GM19397 (cell line): Measurements from ENCODE around the gene PCDH9.

ENCODE experiments used
- ATAC-seq: cut with Tn5 transposase; IDR thresholded peaks from one replicate; pipeline ENCODE4 v1.9.1; 2021; ENCODE audit warnings: mild to moderate bottlenecking, moderate library complexity; ENCODE audit not compliant: unreplicated experiment

The PCDH9 gene

DNA sequence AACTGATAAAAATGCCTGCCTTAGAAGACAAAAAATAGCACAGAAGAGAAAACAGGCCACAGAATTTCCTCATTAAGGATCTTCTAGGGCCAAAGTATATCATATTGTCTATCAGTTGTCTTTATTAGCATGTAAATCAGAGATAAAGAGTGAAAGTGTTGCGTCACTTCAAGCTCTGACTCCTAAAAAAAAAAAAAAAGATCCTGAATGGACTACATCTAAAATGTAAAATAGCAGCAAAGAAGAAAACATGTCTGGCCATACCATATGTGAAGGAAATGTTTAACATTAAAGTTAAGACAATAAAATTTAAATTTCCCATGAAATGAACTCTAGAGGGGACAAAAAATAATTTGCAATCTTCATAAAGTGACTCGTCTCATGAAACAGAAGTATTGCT is 237.4 kb downstream of the PCDH9 start:
- ATAC-seq = no peak

DNA sequence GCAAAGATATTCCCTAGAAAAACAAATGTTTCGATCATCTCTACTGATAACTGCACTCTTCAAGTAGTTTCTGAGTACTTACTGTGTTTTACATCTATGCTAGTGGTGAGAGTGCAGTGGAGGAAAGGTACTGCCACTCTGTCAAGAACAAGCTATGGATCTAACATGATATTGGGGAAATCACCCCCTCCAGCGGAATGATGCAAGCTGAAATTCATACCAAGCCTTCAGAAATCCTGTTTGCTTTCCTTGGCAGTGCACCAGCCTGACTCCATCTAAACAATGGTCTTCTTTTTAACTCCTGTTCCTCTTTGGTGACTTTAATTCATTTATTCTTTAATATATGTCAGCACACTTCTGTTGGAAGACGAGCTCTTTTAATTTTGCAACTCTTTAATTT is 238.0 kb downstream of the PCDH9 start:
- no peak for ATAC-seq

- no peak for ATAC-seq
These were observed 245.9 kb downstream of the PCDH9 start for GRCh38 chr13:66984241-66984640.

GRCh38 chr13:66981912-66982311 is 248.2 kb downstream of the PCDH9 start:
- no peak for ATAC-seq

GRCh38 chr13:66977161-66977560 is 253.0 kb downstream of the PCDH9 start:
- no peak for ATAC-seq

DNA sequence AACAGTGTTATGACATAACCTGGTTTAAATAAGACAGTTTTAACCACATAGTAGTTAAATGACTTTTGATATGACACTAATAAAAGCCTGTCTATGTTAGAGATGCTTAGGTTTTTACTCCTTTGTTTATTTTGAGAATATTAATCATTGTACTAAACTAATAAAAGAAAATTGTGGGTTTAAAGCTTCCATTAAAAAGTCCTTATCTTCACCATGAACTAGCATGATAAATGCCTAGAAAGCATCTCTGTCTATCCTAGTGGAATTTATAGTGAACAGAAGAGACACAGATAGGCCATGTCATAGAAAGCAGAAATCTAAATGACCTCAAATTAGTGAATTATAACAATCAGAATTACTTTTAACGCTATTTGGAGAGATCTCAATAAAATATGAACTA is 255.2 kb downstream of the PCDH9 start:
- no peak for ATAC-seq

DNA sequence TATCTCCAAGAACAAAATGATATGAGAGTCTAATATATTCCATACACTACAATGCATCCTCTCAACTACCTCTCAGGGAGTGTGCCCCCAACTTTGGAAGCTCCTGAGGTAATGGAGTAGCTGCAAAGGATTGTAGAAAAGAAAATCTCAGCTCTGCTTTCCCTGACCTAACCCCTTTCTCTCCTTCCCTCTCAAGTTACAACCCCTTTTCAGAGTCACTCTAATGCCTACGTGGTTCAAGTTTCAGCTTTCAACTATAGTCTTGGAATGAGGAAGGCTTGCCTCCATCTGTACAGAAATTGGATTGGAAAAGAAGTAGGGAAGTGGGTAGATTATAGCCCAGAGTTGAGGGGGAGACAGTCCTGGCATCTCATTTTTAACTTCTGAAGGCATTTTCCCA is 256.0 kb downstream of the PCDH9 start:
- no peak for ATAC-seq

DNA sequence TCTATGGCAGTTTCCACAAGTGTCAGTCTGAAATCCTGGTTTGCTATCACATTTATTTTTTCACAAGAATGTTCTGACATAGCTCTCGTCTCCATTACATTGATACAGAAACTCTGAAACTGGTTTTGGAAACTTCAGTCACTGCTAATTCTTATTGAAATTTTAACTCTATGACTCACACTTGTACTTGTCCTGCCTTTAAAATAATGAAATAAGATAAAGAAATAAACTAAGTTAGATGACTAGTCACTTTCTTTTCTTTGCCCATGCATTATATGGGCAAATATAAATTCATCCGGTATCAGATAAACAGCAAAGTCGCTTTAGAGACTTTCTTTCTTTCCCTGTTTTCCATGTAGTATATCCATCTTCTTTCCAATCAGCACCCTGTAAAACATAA is 257.5 kb downstream of the PCDH9 start:
- ATAC-seq = no peak

DNA sequence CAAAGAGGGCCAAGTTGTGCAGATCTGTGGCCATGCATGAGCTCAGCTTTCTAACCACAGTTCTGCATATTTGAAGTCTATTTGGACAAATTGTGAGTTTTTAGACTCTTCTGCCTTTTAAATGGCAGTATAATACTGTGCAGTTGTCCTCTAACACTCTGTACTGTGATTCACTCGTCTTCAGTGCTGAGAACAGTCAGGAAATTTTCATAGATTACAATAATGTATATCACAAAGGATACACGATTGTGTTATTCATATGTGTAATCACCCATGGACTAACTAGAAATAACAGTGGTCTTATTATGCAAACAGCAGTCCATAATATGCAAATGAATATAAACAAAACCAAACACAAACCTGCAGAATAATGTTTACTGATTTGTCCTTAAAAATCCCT is 259.1 kb downstream of the PCDH9 start:
- ATAC-seq = no peak

DNA sequence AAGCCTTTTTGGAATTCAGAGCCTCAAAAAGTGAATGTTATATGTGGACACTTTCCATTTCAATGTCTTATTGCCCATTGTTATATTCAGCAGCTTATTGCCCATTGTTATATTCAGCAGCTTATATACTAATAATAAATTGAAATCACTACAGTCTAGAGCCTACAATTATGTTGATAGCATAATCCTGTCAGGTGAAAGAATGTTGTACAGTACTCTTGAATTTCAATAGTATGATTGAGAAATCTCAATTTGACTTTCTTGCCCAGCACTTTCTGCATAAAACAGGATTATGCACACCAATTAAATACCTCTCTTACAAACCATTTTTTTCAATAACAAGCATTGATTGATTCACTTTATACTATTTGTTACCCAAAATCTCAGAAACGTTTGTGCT is 260.8 kb downstream of the PCDH9 start:
- no peak for ATAC-seq

DNA sequence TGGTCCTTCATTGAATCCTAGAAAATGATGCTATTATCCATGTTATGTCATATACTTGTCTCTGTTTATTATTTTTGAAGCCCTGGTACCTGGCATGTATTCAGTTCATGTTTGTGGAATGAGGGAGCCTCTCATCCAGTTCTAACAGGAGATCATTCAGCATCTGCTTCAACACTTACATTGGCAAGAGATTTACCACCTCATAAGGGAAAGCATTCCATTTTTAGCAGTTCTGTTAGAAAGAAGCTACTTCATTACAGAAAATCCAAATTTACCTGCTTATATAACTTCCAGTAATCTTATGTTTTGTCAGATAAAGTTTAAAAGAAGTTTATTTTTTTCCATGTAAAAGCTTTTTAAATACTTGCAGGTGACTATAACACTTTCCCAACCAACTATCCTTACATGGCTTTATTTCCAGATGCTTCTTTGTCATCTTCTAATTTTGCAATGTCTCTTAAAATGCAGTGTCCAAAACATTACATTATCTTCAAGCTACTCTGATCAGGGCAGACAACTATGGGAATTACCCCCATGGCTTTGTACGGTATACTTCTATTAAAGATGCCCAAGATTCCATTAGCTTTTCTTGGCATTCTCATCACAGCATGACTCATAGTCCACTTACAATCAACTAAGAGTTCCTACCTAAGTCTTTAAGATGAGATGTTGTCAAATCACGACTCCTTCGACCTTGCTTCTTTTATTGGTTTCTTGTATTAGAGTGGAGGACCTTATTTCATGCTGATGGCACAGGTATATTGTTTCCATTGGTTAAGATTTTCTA is 262.1 kb downstream of the PCDH9 start:
- ATAC-seq = no peak

- no peak for ATAC-seq
These were observed 265.0 kb downstream of the PCDH9 start for GRCh38 chr13:66965181-66965580.

- ATAC-seq = no peak
These were observed 267.2 kb downstream of the PCDH9 start for GRCh38 chr13:66962953-66963352.

- peak; percentile 78 for ATAC-seq
These were observed 271.5 kb downstream of the PCDH9 start for GRCh38 chr13:66958611-66959010.

- no peak for ATAC-seq
These were observed 277.6 kb downstream of the PCDH9 start for GRCh38 chr13:66952507-66952906.

DNA sequence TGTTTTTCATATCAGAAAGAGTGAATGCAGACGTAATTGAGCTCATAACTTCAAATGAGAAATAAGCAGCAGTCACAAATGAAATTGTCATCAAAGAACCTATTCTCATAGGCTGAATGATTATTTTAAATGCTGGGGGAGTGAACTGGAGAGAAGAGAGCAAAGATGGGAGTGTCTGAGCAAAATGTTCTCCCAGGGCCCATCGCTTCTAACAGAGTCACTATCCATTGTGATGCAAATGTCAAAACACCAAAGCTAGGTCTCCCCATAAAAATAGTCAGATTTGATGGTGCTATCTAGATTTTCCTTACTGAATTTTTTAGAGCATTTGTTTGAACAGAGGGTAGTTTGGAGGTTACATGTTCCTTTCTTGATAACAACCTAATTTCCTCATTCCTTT is 278.7 kb downstream of the PCDH9 start:
- no peak for ATAC-seq

DNA sequence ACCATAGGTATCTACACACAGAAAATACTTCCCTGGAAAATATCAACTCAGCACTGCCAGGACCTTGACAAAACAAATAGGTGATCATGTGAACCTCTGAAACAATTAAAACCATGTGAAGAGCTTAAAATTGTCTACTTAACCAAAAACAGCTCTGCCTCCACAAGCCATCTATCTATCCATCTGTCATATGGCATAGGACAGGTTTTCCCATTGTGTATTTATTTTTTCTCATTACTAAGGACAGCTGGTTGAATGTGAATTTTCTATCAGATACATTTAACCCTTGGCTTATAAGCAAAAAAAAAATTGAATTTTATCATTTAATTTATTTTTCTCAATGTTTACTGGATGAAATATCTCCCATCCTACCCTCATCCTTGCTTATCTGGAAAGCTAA is 279.5 kb downstream of the PCDH9 start:
- no peak for ATAC-seq

GRCh38 chr13:66948910-66949309 is 281.2 kb downstream of the PCDH9 start:
- ATAC-seq = no peak

- no peak for ATAC-seq
These were observed 286.6 kb downstream of the PCDH9 start for GRCh38 chr13:66943530-66943929.

DNA sequence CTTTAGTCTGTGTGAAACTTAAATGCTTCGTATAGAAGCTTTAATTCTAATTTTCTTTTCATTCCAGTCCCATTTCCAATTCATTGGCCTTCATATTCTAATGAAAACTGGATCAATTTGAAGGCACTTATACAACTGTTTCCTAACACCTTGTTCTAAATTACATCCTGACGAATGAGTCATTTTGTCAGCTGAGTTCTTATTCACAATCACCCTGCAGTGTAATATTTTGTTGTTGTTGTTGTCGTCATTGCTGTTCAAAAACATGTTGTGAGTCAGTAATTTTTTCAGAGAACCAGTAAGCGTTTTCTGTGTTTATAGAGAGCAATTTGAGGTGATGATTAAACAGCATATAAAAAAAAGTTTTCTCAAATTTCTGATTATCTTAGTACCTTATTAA is 290.0 kb downstream of the PCDH9 start:
- ATAC-seq = no peak

DNA sequence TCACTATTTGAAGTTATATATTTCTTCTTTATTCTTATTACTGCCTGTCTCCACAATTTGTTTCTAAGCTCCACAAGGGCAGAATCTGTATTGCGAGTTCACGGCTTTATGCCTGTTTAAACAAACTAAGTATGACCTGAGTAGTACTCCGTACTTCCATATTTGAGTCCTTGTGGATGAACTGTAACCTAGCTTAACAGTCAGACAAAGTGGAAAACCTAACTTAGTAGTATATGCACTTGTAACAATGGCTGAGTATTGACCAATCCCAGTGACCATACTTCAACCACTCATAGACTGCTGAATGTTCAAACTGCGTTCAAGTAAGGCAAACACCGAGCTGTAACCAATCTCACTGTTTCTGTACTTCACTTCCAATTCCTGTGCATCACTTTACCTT is 292.7 kb downstream of the PCDH9 start:
- no peak for ATAC-seq

DNA sequence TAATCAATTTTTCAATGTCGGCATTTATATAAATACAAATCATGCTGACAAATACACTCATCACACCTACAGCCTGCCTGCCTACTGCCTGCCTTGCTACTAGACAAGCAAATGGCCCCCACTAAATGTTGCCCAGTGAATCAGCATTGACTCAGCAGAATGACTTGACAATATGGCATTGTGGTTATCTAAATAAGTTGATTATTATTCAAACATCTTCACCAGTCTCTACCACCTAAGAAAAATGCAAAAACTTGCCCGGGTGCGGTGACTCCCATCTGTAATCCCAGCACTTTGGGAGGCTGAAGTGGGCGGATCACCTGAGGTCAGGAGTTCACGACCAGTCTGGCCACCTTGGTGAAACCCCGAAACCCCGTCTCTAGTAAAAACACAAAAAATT is 296.1 kb downstream of the PCDH9 start:
- no peak for ATAC-seq

- no peak for ATAC-seq
These were observed 296.6 kb downstream of the PCDH9 start for GRCh38 chr13:66933527-66933926.
